HCEC 1CT (cell line): ENCODE data around the gene ARHGEF16.

Experiments used
- DNase-seq: peaks from one replicate; pipeline ENCODE4 v3.0.0-alpha.2; 2017

Gene ARHGEF16

DNA sequence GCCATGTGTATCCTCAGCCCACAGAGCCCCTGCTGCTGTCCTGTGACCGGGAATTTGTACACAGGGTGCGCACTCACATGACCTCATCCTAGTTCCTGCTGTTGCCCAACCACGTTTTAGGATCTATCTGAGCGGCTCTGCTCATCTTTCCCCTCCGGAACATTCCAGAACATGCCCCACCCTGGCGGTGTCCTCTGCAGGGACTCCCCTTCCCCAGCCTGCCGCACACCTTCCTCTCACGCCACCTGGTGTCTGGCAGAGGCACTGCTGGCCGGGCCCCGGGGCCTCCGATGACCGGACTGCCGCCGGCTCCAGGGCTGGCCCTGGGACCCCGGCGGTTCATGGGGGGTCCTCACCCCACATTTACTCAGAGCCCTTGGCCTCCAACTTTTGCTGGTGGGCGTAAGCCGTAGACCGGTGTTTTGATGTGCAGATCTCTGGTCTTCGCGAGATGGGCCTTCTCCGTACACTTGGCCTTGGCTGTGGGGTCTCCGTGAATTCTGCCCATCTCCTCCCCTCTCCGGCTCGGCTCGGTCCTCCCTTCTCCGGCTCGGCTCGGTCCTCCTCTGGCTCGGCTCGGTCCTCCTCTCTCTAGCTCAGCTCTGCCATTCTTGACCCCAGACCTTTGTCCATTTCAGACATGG is 29.5 kb downstream of the ARHGEF16 start:
- no peak for DNase-seq

DNA sequence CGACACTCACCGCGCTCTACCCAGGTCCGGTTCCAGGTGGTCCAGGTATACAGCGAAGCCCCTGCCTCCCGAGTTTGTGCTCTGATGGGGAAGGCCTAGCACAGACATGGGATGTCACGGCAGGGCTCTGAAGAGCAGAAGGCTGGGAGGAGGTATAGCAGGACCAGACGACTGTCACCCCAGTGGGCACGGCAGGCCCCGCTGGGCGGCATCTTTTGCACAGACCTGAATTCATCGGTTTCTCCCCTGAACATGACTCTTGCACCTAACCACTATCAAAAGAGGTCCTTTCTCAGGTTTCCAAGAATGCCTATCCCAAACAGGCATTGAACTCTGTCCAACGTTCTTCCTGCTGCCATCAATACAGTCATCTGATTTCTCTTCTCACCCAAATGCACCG is 30.6 kb downstream of the ARHGEF16 start:
- DNase-seq: no peak

DNA sequence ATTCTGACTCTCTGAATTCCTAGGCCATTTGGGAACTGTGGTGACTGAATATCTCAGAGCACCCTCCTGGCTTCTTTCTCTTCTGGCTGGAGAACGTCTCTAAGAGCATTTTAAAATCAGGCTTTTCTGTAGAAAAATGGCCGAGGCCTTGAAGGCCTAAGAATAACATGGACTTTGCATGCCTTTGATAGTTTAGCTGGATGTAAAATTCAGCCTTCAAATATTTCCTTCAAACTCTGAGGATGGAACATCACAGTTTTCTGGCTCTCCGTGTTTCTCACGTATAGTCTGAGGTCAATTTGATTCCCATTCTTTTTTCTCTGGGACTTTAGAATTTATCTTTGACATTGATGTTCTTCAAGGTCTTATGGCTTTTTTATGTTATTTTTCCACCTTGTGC is 34.0 kb downstream of the ARHGEF16 start:
- no peak for DNase-seq

DNA sequence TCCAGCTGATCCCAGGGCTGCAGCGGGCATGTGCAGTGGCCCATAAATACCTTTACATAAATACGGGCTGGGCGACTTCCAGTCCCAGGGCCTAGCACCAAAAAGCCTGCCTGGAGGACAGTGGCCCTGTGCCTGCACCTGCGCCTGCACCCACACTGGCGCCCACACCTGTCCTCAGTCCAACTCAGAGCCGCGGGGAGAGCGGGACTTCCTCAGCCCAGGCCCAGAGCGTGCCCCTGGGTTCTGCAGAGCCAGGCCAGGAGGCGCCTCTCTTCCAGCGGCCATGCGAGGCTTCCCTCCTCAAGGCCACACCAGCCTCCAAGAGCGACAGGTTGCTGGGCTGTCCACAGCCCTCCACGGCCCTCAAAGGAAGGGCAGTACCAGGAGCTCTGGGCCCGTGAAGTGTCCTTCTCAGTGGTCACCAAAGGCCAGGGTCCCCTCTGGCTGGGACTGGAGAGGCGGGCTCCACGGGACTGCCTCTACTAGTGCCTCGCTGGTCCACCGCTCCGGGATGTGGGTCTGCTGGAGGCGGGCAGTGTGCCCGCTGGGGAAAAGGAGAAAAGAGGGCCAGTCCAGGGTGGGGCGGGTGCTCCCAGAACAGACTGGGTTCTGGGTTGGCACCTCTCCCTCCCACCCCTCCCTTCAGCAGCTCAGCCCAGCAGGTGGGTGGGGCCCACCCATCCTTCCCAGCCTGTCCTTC is 35.7 kb downstream of the ARHGEF16 start:
- DNase-seq: no peak

DNA sequence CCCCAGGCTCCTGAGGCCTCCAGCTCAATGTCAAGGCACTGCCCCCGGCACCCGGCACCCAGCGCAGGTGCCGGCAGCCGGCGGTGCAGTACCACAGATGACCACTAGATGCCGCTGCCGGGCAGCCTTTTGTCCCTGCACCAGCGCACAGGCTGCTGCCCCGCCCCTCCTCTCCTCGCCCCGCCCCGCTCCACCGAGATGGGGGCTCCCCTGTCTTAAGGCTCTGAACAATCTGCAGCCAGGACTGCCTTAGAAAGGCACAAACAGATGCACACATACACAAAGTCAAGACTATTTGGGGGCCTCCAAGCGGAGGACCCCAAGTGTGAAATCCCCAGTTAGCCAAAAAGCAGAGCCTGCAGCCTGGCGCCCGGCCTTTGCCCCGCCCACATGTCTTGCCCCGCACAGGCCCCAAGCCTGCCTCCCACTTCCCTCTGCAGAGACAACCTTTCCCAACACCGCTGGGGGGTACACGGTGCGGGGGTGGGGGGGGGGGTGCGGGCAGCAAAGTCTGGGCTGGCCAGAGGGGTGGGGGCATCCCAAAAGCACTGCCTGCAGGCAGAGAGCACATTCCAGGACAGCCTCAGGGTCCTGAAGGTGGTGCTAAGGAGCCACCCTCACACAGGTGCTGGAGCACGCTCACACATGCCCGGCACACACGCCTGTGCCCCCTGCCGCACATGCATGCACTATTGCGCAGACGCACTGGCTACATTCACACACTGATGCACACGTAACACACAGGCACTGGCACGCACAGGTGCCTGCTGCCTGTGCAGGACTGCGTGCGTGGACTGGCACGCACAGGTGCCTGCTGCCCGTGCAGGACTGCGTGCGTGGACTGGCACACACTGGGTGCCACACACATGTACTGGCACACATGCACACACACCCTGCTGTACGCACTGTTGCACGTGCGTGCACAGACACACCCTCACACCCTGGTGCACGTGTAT is 37.1 kb downstream of the ARHGEF16 start:
- DNase-seq: peak; percentile 15

DNA sequence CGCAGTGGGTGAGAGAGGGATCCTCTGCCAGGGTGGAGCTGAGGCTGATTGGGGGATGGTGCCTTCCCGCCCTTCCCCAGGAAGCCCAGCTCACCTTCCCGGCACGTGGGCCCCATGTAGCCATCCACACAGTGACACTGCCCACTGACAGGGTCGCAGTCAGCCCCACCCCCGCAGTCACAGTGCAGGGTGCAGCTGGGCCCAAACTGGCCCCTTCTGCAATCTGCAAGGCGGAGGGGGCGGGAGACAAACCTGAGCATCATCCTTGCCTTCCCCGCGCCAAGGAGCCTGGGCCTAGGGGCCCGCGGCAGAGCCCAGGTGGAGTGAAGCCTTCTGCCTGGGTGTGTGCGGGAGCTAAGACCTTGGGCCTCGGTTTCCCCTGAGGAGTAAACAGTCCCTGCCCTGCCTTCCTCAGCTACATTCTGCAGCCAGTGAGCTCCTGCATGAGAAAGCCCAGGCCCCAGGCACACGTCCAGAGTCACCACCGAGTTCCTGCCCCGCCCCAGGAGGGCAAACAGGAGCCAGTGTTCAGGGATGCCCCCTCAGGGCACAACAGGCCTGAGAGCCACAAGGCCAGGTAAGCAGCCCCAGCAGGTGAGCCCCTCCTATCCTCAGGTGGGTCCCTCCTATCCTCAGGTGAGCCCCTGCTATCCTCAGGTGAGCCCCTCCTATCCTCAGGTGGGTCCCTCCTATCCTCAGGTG is 38.2 kb downstream of the ARHGEF16 start:
- no peak for DNase-seq

DNA sequence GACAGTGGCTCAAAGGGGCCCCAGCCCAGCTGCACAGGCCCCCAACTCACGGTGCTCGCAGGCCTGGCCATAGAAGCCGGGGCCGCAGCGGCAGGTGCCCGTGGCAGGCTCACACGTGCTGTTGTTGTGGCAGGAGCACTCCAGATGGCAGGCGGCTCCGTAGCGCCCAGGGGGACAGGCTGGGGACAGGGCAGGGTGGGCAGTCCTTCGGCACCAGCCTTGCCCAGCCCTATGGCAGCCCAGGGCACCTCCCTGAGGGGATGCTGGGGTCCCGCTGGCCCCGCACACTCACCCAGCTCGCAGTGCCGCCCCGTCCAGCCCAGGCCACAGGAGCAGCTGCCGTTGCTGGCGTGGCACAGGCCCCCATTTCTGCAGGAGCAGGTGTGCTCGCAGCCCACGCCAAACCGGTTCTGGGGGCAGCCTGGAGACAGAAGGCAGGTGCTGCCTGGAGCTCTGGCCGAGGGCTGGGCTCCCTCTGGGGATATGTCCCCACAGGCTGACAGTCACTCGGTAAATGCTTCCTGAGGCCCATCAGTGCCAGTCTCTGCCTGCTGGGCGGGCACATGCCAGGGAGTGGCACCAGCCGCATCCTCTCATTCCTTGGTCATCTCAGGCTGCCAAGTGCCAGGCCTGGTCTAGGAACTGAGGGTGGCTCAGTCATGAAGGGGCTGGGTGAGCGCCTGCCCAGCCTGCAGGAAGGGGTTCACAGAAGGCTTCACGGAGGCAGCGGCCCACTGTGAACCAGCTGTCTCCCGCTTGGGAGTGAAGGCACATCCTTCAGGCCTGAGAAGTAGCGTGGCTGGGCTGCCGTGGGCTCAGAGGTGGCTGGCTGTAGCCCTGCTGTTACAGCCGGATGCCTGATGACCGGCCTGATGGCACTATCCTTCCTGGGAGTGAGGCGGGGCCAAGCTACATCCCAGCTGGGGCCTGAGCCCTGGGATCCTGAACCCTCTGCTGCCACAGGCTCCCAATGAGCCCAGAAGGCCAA is 40.1 kb downstream of the ARHGEF16 start:
- no peak for DNase-seq

DNA sequence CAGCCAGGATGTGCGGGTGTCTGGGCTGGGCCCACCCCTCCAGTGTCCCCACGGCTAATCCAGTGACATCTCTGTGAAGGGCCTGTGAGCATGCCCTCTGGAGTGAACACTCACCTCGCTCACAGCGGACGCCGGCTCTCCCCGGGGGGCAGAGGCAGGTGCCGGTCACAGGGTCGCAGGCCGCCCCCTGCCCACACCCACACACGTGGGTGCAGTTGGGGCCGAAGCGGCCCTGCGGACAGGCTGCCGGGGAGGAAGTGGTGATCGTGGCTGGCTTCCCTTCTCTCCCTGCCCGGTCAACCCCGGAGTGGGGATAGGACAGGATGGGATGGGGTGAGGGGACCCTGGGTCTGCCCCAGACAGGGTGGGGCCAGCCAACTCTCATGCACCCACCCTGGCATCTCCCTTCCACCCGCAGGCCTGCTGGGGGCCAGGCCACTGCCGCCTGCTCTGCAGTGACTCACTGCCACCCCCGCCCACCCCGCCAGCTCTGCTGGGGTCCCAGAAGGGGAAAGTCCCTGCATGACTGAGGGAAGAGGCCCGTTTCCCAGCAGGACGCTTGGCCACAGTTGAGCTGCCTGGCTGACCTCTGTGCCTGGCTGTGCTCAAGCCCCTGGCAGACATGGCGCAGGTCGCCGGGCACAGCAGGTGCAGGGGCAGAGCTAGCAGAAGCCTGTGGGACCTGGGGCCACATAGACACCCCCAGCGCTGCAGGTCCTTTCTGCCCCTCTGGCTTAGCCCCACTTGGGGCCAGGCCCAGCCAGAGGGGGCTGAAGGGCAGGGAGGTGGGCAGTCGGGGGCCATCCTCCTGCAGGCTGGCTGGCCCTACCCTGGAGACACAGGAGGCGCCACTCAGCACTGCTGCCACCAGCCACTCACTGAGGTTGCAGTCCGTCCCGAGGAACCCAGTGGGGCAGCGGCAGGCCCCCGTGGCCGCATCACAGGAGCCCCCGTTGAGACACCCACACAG is 41.6 kb downstream of the ARHGEF16 start:
- no peak for DNase-seq

DNA sequence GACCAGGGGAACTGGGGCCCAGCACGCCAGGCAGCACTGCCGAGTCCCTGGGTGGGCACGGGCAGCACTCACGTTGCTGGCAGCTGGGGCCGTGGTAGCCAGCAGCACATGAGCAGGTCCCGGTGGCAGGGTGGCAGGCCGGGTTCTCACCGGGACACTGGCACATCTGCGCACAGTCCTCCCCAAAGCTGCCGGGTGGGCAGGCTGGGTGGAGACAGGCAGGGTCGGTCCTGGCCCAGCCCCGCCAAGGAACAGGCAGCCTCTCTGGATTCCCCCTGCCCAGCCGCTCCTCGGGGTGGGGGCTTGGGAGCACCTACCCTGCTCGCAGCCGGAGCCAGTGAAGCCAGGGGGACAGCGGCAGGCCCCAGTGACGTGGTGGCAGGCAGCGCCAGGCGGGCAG is 42.5 kb downstream of the ARHGEF16 start:
- no peak for DNase-seq

DNA sequence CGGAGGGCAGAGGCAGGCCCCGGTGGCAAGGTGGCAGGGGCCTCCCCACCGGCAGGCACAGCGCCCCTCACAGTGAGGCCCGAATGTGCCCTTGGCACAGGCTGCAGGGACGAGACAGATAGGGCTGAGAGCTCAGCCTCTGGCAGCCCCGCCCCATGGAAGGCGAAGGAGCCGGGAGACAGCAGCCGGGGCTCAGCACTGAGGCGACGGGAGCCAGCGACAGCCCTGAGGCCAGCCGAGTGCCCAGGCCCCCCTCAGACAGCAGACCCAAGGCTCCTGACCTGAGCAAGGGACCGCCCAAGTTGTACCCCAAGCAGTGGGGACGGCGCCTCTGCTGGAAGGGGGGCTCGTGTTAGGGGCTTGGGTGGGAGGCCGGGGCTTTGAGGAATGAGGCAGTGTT is 43.1 kb downstream of the ARHGEF16 start:
- no peak for DNase-seq

DNA sequence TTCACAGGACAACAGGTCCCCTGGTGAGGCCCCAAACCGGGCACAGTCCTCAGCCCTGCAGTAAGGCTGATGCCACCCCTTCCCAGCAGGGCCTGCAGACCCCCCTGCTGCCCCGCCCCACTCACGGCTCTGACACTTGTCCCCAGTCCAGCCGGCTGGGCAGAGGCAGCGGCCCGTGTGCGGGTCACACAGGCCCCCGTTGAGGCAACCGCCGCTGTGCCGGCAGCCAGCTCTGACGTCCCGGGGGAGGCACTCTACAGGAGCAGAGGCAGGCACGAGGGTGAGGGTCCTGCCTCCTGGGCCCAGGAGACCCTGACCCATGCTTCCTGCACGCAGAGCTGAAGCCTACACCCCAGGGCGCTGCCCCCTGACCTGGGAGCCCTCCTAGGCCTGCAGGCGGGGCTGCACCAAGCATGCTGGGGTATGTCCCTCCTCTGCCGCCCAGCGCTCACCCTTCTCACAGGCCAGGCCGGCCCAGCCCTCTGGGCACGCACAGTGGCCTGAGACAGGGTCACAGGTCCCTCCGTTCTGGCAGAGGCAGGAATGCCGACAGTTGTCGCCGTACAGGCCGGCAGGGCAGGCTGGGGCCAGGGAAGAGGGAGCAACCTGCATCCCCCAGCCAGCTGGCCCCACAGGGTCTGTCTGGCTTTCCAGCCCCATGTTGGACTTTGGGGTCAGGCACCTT is 43.9 kb downstream of the ARHGEF16 start:
- DNase-seq: no peak

DNA sequence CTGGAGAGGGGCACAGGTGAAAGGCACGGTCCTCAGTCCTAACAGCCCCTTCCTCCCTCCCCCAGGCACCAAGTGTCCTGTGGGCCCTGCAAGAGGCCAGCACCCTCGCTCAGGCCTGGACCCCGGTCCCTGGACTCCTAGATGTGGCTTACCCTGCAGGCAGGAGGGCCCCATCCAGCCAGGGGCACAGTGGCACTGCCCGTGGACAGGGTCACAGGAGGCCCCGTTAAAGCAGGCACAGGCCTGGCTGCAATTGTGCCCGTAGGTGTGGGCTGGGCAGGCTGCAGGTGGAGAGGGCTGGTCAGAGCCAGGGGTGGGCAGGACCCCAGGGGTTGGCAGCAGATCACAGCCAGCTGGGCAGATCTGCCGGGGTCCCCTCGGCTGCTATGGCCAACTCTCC is 44.5 kb downstream of the ARHGEF16 start:
- no peak for DNase-seq

DNA sequence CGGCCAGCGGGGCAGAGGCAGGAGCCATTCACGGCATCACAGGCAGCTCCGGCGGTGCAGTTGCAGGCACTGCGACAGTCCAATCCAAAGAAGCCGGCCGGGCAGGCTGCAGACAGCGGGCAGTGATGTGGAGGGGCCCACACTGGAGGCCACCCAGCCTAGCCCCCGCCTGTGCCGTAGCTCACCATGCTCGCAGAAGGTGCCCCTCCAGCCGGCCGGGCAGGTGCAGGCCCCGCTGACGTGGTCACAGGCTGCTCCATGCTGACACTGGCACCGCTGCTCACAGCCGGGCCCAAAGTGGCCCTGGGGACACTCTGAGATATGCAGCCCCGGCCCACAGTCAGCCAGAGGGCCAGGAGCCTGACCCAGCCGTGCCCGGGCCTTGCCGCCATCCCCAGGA is 45.1 kb downstream of the ARHGEF16 start:
- DNase-seq: no peak

DNA sequence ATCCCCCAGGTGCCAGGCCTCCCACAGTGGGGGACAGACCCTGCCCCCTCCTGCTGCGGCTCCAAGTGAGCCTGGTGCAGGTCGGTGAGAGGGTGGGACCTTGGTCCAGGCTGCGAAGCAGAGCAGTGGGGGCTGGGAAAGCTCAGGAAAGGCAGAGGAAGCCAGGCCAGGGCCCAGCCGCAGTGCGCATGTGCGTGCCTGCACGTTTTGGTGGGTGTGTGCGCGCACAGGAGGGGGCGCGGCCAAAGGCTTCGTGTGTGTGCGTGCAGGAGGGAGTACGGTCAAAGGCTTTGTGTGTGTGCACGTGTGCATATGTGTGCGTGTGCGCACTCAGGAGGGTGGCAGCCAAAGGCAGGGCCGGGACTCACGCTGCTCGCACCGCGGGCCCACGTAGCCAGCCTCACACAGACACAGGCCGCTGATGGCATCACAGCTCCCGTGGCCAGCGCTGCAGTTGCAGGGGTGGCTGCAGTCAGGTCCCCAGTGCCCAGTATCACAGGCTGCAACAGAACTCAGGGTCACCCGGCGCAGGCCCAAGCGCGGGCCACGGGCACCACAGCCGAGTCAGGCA is 45.9 kb downstream of the ARHGEF16 start:
- DNase-seq: no peak

DNA sequence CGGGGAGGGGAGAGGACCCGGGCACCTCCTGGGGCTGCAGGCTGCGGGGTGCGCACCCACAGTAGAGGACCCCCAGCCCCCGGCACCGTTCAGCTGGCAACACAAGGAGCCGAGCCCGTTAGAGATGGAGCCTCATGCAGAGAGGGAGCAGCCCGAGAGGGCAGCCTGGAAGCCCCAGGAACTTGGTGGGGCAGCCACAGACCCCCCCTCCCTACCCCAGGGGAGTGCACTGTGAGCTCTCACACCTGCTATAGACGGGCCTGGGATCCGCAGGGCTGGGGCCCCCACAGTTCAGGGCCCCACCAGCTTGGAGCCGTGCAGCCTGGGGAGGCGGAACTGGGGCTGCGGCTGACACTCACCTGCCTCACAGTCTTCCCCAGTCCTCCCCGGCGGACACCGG is 47.0 kb downstream of the ARHGEF16 start:
- DNase-seq: no peak

DNA sequence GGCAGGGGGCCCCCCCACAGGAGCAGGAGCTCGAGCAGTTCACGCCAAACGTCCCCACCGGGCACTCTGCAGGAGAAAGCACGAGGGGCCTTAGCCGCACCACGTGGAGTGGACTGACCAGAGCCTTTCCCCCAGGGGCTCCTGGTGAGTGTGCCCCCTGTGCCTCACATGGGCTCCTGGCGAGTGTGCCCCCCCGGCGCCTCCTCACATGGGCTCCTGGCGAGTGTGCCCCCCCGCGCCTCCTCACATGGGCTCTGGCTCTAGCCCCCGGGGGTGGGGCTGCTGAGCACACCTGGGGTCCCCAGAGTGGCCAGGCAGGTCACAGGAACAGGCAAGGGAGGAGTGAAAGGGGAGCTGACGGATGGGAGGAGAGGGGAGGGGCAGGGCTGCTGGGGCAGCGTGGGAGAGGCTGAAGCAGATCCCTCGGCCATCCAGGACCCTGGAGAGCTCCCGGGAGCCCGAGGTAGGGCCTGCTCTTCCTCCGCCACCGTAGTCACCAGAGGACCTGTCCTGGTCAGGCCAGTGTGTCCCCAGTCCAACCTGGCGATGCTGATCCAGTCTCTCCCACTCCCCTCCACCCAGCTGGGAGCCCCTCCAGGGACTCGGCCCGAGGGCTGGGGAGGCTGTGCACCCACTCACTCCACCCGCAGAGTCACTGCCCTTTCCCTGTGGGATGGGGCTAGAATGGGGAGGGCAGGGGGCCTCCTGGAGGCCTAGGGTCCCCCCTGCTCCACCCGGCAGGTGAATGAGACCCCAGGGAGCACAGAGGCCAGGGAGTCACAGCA is 47.6 kb downstream of the ARHGEF16 start:
- DNase-seq: no peak

DNA sequence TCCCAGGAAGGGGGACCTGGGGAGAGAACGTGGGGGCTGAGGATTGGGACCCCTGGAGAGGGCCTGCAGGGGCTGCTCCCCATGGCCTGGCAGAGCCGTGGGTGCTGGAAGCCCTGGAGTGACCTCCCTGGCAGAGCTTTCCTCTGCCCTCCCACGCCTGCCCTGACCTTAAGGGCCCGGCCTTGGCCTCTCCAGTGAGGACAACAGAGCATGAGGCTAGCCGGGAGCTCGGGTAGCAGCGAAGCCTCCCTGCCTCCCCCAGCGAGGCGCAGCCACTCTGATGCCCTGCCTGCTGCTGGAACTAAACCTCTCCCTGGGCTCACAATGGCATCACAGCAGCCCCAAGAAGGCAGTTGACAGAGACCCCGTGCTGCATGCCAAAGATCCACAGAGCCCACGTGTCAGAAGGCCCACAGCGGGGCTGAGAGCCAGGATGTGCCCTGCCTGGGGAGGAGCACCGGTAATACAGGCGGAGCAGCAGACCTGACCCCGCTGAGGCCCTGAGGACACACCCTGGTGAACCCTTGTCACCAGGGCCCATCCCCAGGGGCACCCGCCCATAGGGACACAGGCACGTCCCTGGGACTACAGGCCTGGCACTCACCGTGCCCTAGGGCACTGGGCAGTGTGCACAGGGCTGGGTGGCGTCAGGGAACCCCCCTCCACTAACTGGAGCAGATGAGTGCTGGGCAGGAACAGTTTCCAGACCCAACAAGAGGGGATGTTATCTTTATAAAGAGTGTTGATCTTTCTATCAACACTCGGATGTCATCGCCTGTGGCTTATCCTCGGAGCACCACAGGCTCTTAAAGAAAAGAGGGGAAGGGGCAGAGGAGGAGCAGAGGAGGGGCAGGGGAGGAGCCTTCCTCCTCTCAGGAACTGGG is 48.4 kb downstream of the ARHGEF16 start:
- no peak for DNase-seq

DNA sequence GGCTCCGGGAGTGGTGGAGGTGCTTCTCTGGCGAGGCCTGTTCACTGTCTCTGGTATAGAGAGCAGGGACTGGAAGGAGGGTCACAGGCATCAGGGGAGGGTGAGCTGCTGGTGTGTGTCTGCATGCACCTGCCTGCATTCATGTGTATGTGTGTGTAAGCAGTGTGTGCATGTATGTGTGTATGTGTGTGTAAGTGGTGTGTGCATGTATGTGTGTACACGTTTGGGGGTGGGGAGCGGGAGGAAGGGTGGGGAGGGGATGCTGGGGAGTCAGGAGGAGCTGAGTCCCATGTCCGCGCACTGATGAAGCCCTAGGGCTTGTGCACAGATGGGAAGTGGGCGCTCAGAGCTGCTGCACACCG is 49.0 kb downstream of the ARHGEF16 start:
- no peak for DNase-seq
